Measurements from ENCODE around the gene SLC30A7. TPM values are rescaled to one million over a fixed set of nuclear protein-coding genes. Genes with fewer than 3 reads are reported as not detected.

The SLC30A7 gene
- total RNA-seq, 2 donors from 2014 or later, result 26.8 to 54.7 TPM

DNA sequence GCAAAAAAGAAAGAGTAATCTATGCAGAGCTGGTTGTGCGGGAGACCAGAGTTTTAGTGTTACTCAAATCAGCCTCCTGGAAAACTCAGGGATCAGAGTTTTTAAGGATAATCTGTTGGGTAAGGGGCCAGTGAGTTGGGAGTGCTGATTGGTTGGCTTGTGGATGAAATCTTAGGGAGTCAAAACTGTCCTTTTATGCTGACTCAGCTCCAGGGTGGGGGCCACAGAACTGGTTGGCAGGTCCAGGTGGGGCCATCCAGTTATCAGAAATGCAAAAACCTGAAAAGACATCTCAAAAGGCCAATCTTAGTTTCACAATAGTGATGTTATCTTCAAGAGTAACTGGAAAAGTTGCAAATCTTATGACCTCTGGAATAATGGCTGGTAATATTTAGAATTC is 4.5 kb upstream of the SLC30A7 start:
- ATAC-seq (ENCODE audit: insufficient number of reproducible peaks, low FRiP score, low read depth), result no peak
- no peak overlapping the region for H3K4me3 ChIP-seq
- peaks cover 9 to 12% of the 10 kb centered on the region in 2 donors for H3K4me1 ChIP-seq (ENCODE audit: control insufficient read depth in 1 of 2, low read depth in 2 of 2)
- H3K27me3 ChIP-seq (replicated peaks; ENCODE audit: insufficient read depth), result no peaks in the 10 kb centered on the region
- H3K27ac ChIP-seq, result no peak overlapping the region
- H3K36me3 ChIP-seq, result no peaks in the 10 kb centered on the region
- no peak for DNase-seq (ENCODE audit: low spot score)
- no peaks in the 10 kb centered on the region for H3K9me3 ChIP-seq
- TF ChIP-seq CTCF (IDR thresholded peaks at IDR 0.05), result no peak

GRCh38 chr1:100892554-100892953 is 3.3 kb upstream of the SLC30A7 start:
- no peak overlapping the region for H3K27ac ChIP-seq
- no peaks in the 10 kb centered on the region for H3K9me3 ChIP-seq

DNA sequence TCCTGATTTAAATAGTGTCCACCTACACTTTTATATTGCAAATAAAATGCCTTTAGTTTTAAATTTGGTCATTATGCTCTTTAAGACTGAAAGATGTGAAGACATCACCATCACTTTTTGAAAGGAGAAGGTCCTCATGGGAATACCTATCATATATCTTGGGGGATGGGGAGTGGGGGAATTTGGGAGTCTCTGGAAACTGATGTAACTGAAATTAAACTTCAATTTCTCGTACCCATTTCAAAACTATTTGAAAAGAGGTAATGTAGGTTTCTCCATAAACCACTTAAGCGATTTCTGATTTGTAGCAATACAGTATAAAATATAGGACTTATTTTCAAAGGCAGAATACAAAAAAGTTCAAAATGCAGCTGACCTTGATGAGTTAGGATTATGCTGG is 2.2 kb upstream of the SLC30A7 start:
- no peaks in the 10 kb centered on the region for H3K36me3 ChIP-seq
- peak overlapping the region; percentile 98 for H3K4me3 ChIP-seq
- H3K27ac ChIP-seq, result no peak overlapping the region
- DNase-seq (ENCODE audit: low spot score) (no peak), ATAC-seq (ENCODE audit: insufficient number of reproducible peaks, low FRiP score, low read depth) (no peak)
- no peaks in the 10 kb centered on the region for H3K9me3 ChIP-seq
- H3K27me3 ChIP-seq (replicated peaks; ENCODE audit: insufficient read depth), result no peaks in the 10 kb centered on the region
- H3K4me1 ChIP-seq (ENCODE audit: control insufficient read depth in 1 of 2, low read depth in 2 of 2), result peaks cover 24 to 28% of the 10 kb centered on the region in 2 donors
- TF ChIP-seq CTCF (IDR thresholded peaks at IDR 0.05), result no peak

More at GRCh38 chr1:100892554-100892953, 3.3 kb upstream of the SLC30A7 start:
- no peak overlapping the region for H3K4me3 ChIP-seq
- peaks cover 18 to 20% of the 10 kb centered on the region in 2 donors for H3K4me1 ChIP-seq (ENCODE audit: control insufficient read depth in 1 of 2, low read depth in 2 of 2)
- no peak for ATAC-seq (ENCODE audit: insufficient number of reproducible peaks, low FRiP score, low read depth)
- H3K27me3 ChIP-seq (replicated peaks; ENCODE audit: insufficient read depth), result no peaks in the 10 kb centered on the region
- no peak for DNase-seq (ENCODE audit: low spot score)
- TF ChIP-seq CTCF (IDR thresholded peaks at IDR 0.05), result no peak
- H3K36me3 ChIP-seq, result no peaks in the 10 kb centered on the region

- no peak for TF ChIP-seq CTCF (IDR thresholded peaks at IDR 0.05)
- Histone ChIP-seq H3K36me3 (no peaks in the 10 kb centered on the region), H3K27me3 (replicated peaks; ENCODE audit: insufficient read depth) (no peaks in the 10 kb centered on the region), H3K4me1 (ENCODE audit: control insufficient read depth in 1 of 2, low read depth in 2 of 2) (peaks cover 24 to 28% of the 10 kb centered on the region in 2 donors), H3K27ac (peak within 1 kb of the TSS; percentile 91 to 93), H3K4me3 (peak within 1 kb of the TSS; percentile 98), H3K9me3 (no peaks in the 10 kb centered on the region)
- peak; percentile 36 for DNase-seq (ENCODE audit: low spot score)
- ATAC-seq (ENCODE audit: insufficient number of reproducible peaks, low FRiP score, low read depth), result peak; percentile 64
Observed at GRCh38 chr1:100894603-100895539, 1.0 kb upstream of the SLC30A7 start, which contains the start of gene EXTL2. Gene EXTL2 (minus strand): TSS chr1:100894842. CDS start chr1:100888757, 6,085 bp downstream.

- peak overlapping the region; percentile 98 for H3K4me3 ChIP-seq
- no peak for TF ChIP-seq CTCF (IDR thresholded peaks at IDR 0.05)
- ATAC-seq (ENCODE audit: insufficient number of reproducible peaks, low FRiP score, low read depth), result peak; percentile 11
- no peak for DNase-seq (ENCODE audit: low spot score)
- no peaks in the 10 kb centered on the region for H3K27me3 ChIP-seq (replicated peaks; ENCODE audit: insufficient read depth)
- H3K9me3 ChIP-seq, result no peaks in the 10 kb centered on the region
- peaks cover 3% of the 10 kb centered on the region for H3K36me3 ChIP-seq
- peak overlapping the region; percentile 91 to 93 for H3K27ac ChIP-seq
- H3K4me1 ChIP-seq (ENCODE audit: control insufficient read depth in 1 of 2, low read depth in 2 of 2), result peaks cover 24 to 28% of the 10 kb centered on the region in 2 donors
Observed at GRCh38 chr1:100896481-100896982, 642 bp downstream of the SLC30A7 start.

All from thoracic aorta (tissue), 2 donors.